Measurements from ENCODE around the gene SIM1.

The SIM1 gene

GRCh38 chr6:100464903-100465700 lies at the start of gene SIM1:
TSS of gene SIM1 (minus strand) at chr6:100464921. CDS start at chr6:100463468, 1,453 bp downstream.
- no peak for DNase-seq (ENCODE audit: low read depth in 2 of 2)

- DNase-seq (ENCODE audit: low read depth in 2 of 2): no peak
Observed at GRCh38 chr6:100512203-100512862, 47.6 kb upstream of the SIM1 start.

GRCh38 chr6:100509101-100509500 lies 44.4 kb upstream of the SIM1 start:
- no peak for DNase-seq (ENCODE audit: low read depth in 2 of 2)

GRCh38 chr6:100506651-100507050 lies 41.9 kb upstream of the SIM1 start:
- DNase-seq (ENCODE audit: low read depth in 2 of 2): no peak

GRCh38 chr6:100504786-100505737 lies 40.3 kb upstream of the SIM1 start:
- no peak for DNase-seq (ENCODE audit: low read depth in 2 of 2)

- DNase-seq (ENCODE audit: low read depth in 2 of 2): no peak
Observed at GRCh38 chr6:100503043-100503705, 38.5 kb upstream of the SIM1 start.

- DNase-seq (ENCODE audit: low read depth in 2 of 2): no peak
Observed at GRCh38 chr6:100493206-100493888, 28.6 kb upstream of the SIM1 start.

- DNase-seq (ENCODE audit: low read depth in 2 of 2): no peak
Observed at GRCh38 chr6:100491952-100492670, 27.4 kb upstream of the SIM1 start.

- no peak for DNase-seq (ENCODE audit: low read depth in 2 of 2)
Observed at GRCh38 chr6:100490065-100490464, 25.3 kb upstream of the SIM1 start.

- DNase-seq (ENCODE audit: low read depth in 2 of 2): no peak
Observed at GRCh38 chr6:100488244-100488643, 23.5 kb upstream of the SIM1 start.

- no peak for DNase-seq (ENCODE audit: low read depth in 2 of 2)
Observed at GRCh38 chr6:100487638-100488037, 22.9 kb upstream of the SIM1 start.

GRCh38 chr6:100485268-100485667 lies 20.5 kb upstream of the SIM1 start:
- DNase-seq (ENCODE audit: low read depth in 2 of 2): no peak

GRCh38 chr6:100484474-100484873 lies 19.8 kb upstream of the SIM1 start:
- DNase-seq (ENCODE audit: low read depth in 2 of 2): no peak

- DNase-seq (ENCODE audit: low read depth in 2 of 2): no peak
Observed at GRCh38 chr6:100482698-100483097, 18.0 kb upstream of the SIM1 start.

GRCh38 chr6:100479179-100480035 lies 14.7 kb upstream of the SIM1 start:
- no peak for DNase-seq (ENCODE audit: low read depth in 2 of 2)

GRCh38 chr6:100475554-100476320 lies 11.0 kb upstream of the SIM1 start:
- DNase-seq (ENCODE audit: low read depth in 2 of 2): no peak

GRCh38 chr6:100473182-100473581 lies 8.5 kb upstream of the SIM1 start:
- DNase-seq (ENCODE audit: low read depth in 2 of 2): no peak

- DNase-seq (ENCODE audit: low read depth in 2 of 2): no peak
Observed at GRCh38 chr6:100472674-100473073, 8.0 kb upstream of the SIM1 start.
